GM18511 (cell line): ENCODE data around the gene CFAP47.
"Not testable (repeated sequence)": the region's sequence is repeated elsewhere in the genome, so short reads cannot be mapped to it uniquely, and the experiment has no call there.

ENCODE experiments used
- ATAC-seq: cut with Tn5 transposase; IDR thresholded peaks from one replicate; pipeline ENCODE4 v1.9.1; 2021; ENCODE audit warnings: mild to moderate bottlenecking, moderate library complexity; ENCODE audit not compliant: unreplicated experiment

The CFAP47 gene

DNA sequence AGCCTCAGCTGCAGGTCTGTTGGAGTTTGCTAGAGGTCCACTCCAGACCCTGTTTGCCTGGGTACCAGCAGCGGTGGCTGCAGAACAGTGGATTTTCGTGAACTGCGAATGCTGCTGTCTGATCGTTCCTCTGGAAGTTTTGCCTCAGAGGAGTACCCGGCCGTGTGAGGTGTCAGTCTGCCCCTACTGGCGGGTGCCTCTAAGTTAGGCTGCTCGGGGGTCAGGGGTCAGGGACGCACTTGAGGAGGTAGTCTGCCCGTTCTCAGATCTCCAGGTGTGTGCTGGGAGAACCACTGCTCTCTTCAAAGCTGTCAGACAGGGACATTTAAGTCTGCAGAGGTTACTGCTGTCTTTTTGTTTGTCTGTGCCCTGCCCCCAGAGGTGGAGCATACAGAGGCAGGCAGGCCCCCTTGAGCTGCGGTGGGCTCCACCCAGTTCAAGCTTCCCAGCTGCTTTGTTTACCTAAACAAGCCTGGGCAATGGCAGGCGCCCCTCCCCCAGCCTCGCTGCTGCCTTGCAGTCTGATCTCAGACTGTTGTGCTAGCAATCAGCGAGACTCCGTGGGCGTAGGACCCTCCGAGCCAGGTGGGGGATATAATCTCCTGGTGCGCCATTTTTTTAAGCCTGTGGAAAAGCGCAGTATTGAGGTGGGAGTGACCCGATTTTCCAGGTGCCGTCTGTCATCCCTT lies 315.4 kb downstream of the CFAP47 start:
- ATAC-seq: not testable (repeated sequence)

DNA sequence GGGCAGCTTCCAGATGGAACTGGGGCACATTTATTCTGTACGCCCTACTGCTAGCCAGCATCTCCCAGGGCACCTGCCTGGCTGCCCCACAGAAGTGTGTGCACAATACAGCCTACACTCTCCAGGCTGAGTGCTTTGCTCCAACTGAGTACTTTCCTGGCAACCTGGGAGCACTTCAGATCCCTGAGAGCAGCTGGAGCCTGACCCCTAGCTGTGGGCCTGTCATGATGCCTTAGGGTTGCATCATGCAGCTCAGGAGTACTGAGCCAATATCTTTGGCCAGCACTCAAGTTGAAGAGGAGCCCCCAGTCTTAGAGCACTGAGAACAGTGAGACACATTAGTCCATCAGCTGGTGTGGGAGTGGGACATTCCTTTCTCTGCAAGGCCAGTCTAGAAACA lies 321.9 kb downstream of the CFAP47 start:
- ATAC-seq: no peak

DNA sequence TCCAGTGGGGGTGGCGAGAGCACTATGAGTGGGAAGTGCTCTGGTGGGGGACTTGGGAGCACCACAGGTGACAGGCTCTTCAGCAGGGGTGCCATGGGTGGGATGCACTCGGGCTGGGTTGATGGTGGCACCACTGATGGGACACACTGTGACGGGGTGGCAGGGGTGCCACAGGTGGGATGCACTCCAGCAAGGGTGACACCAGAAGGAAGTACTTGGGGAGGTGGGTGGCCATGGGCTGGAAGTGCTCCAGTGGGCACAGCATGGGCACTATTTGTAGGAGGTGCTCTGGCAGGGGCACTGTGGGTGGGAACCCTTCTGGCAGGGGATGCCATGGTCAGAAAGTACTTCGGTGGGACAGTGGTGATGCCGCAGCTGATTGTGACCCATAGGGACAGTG lies 346.6 kb downstream of the CFAP47 start:
- ATAC-seq: no peak

DNA sequence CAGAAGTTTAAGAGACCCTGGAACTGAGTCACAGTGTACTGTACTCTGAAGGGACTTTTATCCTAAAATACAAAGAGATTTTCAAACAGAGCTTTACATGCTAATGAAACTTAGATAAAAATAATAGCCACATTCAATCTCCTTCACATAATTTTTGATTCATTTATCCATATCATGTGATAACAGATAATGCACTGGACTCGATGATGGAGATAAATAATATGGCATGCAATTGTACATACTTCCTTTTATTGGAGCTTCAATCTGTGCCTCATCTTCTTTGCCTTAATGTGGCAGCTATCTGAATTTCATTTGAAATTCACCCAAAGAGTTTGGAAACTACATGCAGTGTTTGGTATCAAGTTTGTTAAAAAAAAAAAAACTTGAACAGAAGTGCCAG lies 390.6 kb downstream of the CFAP47 start:
- no peak for ATAC-seq

DNA sequence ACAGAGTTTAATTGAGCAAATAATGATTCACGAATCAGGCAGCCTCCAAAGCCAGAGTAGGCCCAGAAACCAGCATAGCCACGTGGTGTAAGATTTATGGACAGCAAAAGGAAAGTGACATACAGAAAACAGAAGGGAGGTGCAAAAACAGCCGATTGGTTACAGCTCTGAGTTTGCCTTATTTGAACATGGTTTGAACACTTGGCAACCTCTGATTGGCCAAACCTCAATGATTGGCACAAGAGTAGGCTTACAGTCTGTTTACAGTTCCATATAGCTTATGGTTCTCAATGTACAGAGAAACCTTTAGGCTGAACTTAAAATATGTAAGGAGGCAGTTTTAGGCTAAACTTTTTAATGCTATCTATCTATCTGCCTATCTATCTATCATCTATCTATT lies 394.8 kb downstream of the CFAP47 start:
- no peak for ATAC-seq

DNA sequence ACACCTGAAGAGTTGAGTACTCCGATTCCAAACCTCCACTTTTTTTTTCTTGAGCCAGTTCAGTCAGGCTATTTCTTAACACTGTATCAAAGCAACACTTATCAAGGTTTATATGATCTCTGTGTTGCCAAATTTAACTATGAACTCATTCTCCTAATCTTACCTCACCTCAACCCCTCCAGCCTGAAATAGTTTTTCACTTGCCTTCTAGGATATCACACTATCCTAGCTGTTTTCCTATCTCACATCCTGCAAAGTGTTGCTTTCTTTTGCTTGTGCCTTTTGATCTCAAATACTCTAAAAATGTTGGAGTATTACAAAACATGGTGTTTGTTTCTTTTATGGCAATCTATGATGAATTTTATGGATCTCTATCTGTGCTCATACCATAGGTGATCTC lies 415.0 kb downstream of the CFAP47 start:
- no peak for ATAC-seq

DNA sequence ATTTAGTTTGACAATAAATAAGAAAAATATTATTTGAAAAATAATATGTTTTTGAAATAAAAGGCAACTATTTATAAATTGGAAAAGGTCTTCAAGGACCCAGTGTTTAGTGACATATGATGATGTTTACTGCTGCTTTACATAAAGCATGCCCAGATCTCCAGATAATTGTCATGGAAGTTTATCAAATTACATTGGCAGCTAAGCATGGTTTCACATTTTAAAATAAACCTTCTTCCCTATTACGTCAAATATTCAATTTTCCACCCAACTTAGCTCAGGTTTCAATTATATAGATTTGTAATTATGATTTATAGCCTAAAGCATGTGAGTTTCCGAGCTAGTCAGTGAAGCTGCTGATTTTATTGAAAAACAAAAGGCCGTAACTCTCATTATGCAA lies 417.2 kb downstream of the CFAP47 start:
- ATAC-seq: no peak

DNA sequence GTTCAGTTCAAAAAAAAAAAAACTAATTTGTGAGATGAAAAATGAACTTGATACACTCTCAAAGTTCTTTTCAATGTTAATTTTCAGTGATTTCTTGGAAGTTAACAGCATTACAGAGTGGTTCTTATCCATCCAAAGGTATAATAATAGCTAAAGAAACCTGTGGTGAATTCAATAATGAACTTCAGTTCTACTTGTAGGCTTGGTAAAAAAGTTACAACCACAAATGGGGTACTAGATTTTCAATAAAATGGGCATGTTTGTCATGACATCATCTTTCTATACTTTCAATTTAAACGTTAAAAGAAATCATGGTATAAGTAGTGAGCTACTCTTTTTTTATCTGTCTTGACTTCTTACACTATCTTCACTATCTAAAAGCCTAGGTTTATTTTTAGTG lies 424.8 kb downstream of the CFAP47 start:
- no peak for ATAC-seq

DNA sequence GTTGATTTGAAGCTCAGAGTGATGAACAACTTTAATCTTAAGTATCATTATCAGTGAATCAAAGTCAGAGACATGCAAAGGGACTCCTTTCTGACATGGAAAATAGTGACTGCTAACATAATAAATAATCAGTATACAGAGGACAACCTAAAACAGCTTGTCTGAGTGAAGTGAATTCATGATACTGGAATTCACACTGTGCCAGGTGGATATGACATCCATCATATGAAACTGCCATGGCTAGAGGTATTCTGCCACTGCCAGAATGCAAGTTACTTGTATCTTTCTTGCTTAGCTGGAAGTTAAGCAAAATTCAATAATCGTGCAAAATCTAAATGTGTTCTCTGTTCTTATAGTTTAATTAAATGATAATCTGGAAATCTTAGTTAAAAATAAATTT lies 429.0 kb downstream of the CFAP47 start:
- no peak for ATAC-seq

DNA sequence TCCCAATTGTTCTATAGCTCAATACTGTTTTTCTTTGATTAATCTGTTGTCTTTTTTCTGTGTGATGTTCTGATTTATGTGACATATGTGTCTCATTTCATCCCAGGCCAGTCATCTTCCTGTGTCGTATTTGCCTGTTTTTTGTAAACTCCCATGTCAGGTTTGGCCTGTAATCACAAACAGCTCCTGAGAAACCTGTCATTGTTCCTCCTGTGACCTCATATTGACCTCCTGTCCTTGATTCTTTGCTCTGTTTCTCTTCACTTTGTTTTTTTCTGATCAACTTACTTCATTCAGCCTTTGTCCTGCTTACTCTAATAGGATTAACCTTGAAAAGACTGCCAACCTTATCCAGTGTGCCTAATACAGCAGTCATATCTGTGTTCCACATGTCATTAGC lies 438.3 kb downstream of the CFAP47 start:
- ATAC-seq: no peak

DNA sequence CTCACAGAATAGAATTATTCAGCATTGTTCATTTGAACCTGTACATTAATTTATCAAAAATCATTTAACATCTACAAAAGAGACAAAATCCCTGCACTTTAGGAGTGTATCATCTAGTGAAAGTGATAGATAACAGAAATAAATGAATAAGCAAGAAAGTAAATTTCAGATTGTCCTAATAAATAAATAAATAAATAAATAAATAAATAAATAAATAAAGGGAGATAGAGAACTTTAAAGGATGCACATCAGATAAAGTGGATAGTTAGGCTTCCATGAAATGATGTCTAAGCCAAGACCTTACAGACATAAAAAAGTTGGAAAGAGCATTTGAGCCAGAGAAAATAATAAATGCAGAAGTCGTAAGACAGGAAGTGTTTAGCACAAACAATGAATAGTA lies 444.7 kb downstream of the CFAP47 start:
- ATAC-seq: no peak

DNA sequence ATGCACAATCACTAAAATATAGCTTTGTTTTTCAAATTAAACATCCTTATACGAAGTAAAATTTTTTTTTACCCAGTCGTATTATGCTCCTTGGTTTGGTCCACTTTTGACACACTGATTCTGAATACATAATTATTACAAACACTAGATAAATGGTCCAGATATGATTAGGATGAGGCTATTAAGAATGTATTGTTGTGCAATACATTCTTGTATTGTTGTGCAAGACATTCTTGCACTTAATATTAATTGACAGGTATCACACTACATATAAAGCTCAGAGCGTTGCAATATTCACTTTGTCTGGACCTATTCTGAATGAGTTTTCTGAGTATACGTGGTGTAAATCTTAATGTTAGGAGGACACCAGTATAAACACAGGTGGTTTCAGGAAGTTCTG lies 464.0 kb downstream of the CFAP47 start:
- ATAC-seq: no peak

DNA sequence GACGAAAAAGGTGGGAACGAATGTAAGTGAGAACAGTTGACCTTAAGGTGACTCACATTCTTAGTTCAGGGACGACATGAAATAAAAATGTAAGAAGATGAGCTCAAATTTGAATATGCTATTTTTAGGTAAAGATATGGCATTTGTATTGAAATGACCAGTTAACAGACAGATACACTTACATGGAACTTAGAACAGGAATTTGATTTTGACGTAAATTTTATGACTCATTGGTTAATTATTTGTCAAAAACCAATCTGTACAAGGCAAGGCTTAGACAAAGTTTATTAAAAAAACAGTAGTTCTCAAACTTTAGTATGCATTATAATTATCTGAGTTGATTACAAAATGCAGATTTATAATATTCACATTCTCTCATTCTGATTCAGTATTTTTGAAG lies 469.4 kb downstream of the CFAP47 start:
- no peak for ATAC-seq

DNA sequence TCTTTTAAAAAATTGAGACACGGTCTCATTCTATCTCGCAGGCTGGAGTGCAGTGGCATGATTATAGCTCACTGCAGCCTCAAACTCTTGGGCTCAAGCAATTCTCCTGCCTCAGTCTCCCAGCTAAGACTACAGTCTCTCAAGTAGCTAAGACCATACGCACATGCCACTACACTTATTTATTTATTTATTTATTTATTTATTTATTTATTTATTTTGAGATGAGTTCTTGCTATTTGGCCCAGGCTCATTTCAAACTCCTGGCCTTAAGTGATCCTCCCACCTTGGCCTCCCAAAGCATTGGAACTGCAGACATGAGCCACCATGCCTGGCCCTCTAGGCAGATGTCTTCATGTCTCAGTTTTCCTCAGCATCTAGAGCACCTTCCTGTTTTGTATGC lies 482.2 kb downstream of the CFAP47 start:
- no peak for ATAC-seq

DNA sequence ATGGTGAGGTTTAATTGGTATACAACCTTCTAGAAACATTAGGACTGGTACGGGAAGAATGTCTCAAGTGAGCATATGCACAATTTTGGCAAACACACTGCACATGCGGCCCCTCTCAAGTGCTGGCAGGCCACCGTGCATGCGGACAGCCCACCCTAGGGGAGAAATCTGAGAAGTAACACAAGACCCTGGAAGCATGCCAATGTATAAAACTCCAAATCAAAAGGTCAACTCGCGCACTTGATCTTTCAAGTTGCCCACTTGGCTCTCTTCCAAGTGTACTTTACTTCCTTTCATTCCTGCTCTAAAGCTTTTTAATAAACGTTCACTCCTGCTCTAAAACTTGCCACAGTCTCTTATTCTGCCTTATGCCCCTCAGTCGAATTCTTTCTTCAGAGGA lies 488.3 kb downstream of the CFAP47 start:
- ATAC-seq: no peak

DNA sequence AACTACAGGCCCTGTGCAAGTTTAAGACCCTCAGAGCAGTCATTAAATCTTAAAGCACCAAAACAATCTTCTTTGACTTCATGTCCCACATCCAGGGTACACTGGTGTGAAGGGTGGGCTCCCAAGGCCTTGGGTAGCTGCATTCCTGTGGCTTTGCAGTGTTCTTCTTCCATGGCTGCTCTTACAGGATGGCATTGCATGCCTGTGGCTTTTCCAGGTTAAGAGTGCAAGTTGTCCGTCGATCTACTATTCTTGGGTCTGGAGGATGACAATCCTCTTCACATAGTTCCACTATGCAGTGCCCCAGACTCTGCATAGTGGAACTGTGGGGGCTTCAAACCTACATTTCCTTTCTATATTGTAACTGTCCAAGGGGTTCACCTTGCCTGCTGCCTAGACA lies 494.5 kb downstream of the CFAP47 start:
- no peak for ATAC-seq

DNA sequence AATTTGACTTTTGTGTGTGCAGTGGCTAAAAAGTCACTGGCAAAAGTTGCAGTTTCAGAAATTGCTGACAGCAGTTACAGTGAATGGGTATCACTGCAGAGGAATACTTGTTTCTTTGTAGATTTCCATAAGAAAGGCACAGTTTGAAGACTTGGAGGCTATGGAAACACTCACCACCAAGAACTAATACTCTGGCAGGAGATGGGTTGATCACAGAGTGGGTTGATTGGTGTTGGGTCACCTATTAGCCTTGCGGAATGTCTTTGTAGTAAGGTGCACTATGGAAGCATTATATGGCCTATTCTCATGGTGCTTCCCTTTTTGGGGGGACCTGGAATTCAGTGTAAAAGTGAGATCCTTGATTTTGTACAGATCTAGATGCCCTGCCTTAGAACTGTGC lies 502.8 kb downstream of the CFAP47 start:
- ATAC-seq: no peak

DNA sequence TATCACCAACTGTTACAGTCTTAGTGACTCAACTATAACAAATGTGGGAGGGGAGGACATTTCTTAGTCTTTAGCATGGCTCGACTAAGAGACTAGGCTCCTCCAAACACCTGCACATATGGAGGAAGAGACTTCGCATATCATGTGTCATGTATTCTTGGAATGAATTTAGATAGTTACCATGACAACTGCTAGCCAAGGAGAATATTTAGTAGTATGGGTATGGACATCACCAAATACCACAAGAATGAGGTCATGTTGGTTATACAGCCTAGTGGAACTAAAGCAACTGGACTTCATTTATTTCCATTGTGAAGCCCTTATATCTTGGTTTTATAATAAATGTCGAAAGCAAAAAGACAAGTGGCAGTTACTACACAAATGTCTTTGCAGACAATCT lies 512.3 kb downstream of the CFAP47 start:
- no peak for ATAC-seq

DNA sequence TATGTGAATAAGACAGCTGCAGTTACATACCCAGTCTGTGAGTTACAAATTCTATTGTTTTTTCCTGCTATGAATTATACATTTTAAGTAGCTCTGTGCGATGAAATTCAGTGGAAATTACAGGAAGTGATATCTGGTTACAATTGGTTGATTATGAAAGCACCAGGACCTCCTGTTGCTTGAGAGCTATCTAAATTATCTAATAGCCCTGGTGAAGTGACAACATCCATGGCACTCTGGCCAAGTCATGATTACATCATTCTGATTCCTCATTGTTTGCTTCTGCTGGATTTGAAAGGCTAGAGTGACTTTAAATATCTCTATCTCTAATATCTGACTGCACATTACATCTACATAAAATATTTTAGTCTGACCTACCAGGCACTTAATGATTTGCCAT lies 515.0 kb downstream of the CFAP47 start:
- no peak for ATAC-seq
